ENCODE measurements around the gene CTSW. TPM values are rescaled to one million over a fixed set of nuclear protein-coding genes. Genes with fewer than 3 reads are reported as not detected.

CTSW gene
- total and polyA plus RNA-seq, 2 of the 4 experiments (the other 2 are of a cell fraction): 0.07 to 0.18 TPM

DNA sequence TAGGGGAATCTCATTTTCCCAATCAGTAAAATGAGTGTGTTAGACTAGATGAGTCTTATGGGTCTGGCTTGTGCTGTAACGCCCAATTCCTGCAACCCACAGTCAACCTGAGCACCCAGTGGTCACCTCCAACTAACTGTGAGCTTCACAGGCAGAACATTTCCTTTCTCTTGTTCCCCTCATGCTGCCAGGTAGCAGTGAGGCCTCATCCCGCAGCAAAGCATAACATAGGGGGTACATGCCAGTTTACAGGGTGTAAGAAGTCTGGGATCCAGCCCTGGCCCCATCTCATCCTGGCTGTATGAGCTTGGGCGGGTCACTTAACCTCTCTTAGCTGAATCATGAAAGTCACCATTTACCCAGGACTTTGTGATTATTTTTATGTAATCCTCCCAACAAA, 10.7 kb upstream of the CTSW start:
- WGBS, 2 experiments (ENCODE audit: extremely low coverage in 2 of 2, insufficient read length in 1 of 2): no CpG with 5 or more reads among the region's 3 CpGs
- Histone ChIP-seq H3K23ac (ENCODE audit: low read depth, low read length) (no peak overlapping the region), H2AFZ (replicated peaks; ENCODE audit: low read length, poor library complexity) (no peak overlapping the region), H3K9me1 (ENCODE audit: insufficient read depth, low read length) (0 out of 2 replicates have a peak, but pooled peaks cover 5% of the 10 kb centered on the region), H2AK5ac (ENCODE audit: low read depth, low read length) (no peak overlapping the region), H3K4ac (ENCODE audit: low read depth, low read length) (no peak overlapping the region; the same call in 1 of the 2 replicates), H3K9ac (ENCODE audit: low read depth, low read length) (no peak overlapping the region), H2BK5ac (ENCODE audit: low read depth, low read length, poor library complexity, severe bottlenecking) (no peak overlapping the region), H2AK9ac (replicated peaks; ENCODE audit: low read depth, low read length, poor library complexity) (no peak overlapping the region), H3K4me3 (ENCODE audit: insufficient read depth, low read depth, low read length) (no peak overlapping the region), H2BK20ac (ENCODE audit: low read depth, low read length) (no peak overlapping the region), H3K4me1 (ENCODE audit: control insufficient read depth, insufficient read depth, low read length) (peaks cover 14% of the 10 kb centered on the region), H3K56ac (ENCODE audit: extremely low read depth, insufficient read depth, low read length) (no peak overlapping the region), H3K9me3 (ENCODE audit: control insufficient read depth, insufficient read depth, low read length) (no peaks in the 10 kb centered on the region), H3K27ac (ENCODE audit: insufficient read depth, low read length) (no peak overlapping the region), H3K27me3 (ENCODE audit: control insufficient read depth, insufficient read depth, low read length) (no peaks in the 10 kb centered on the region), H3K18ac (ENCODE audit: low read depth, low read length) (no peak overlapping the region), H4K91ac (ENCODE audit: insufficient read depth, low read depth, low read length) (no peak overlapping the region), H3K36me3 (ENCODE audit: control insufficient read depth, insufficient read depth, low read length) (peaks cover 70% of the 10 kb centered on the region), H4K20me1 (ENCODE audit: insufficient read depth, low read length) (peaks cover 51% of the 10 kb centered on the region), H2BK15ac (ENCODE audit: low read depth, low read length) (no peak overlapping the region), H3K14ac (replicated peaks; ENCODE audit: low read depth, low read length) (no peak overlapping the region), H4K8ac (ENCODE audit: low read depth in 2 of 2, low read length in 2 of 2) (peak overlapping the region in 1 of 2 experiments; percentile 39; a peak in 1 of 4 replicates), H2BK120ac (ENCODE audit: low read depth, low read length) (no peak overlapping the region), H3K4me2 (ENCODE audit: low read depth, low read length) (no peak overlapping the region), H4K5ac (ENCODE audit: low read depth, low read length) (no peak overlapping the region), H3K79me1 (ENCODE audit: low read depth in 1 of 2, low read length in 2 of 2) (peaks cover 18 to 77% of the 10 kb centered on the region in 2 experiments)
- in situ Hi-C loops (cut with MboI; ENCODE audit: low sequenced_read_pairs): no loop called here
- intact Hi-C loops (cut with micrococcal nuclease): no loop called here
- dilution Hi-C loops (cut with HindIII; ENCODE audit: low sequenced_read_pairs, unreplicated experiment): no loop called here
- ChIA-PET POLR2A (ENCODE audit: unreplicated experiment) (interaction anchor here (0.6 kb wide), 1 partner anchor 10 kb away, joined by 3 read pairs; no protein-coding TSS in a partner anchor), CTCF (interaction anchor here (2.0 kb wide), 1 partner anchor 9 kb away, joined by 7 read pairs; the partner anchor contains the start of gene MUS81)
- ATAC-seq (ENCODE audit: low read depth) (no peak), DNase-seq (no peak)
- no TSS peak for BruUV-seq (replicated peaks)
- TF ChIP-seq RFX5 (IDR thresholded peaks at IDR 0.05; ENCODE audit: low read depth, low read length) (no peak), MXI1 (IDR thresholded peaks at IDR 0.05; ENCODE audit: borderline replicate concordance, low read depth, low read length) (no peak), MAFK (IDR thresholded peaks at IDR 0.05; ENCODE audit: low read depth, low read length) (no peak), CEBPB (IDR thresholded peaks at IDR 0.05; ENCODE audit: low read depth, low read length) (no peak), BHLHE40 (IDR thresholded peaks at IDR 0.05; ENCODE audit: low read depth, low read length) (no peak), FOS (IDR thresholded peaks at IDR 0.05; ENCODE audit: low read depth, low read length) (no peak), CHD1 (IDR thresholded peaks at IDR 0.05; ENCODE audit: low read depth, low read length) (no peak), SMC3 (IDR thresholded peaks at IDR 0.05; ENCODE audit: low read depth, low read length) (no peak), POLR2A (IDR thresholded peaks at IDR 0.05; ENCODE audit: low read depth, low read length) (no peak), MAZ (IDR thresholded peaks at IDR 0.05; ENCODE audit: borderline replicate concordance, low read depth, low read length) (no peak), RCOR1 (IDR thresholded peaks at IDR 0.05; ENCODE audit: insufficient replicate concordance, low read length) (no peak)
- TF ChIP-seq, protein P1, sequence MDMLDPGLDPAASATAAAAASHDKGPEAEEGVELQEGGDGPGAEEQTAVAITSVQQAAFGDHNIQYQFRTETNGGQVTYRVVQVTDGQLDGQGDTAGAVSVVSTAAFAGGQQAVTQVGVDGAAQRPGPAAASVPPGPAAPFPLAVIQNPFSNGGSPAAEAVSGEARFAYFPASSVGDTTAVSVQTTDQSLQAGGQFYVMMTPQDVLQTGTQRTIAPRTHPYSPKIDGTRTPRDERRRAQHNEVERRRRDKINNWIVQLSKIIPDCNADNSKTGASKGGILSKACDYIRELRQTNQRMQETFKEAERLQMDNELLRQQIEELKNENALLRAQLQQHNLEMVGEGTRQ (IDR thresholded peaks at IDR 0.05; ENCODE audit: low read depth, low read length): no peak
- TF ChIP-seq, protein P2, sequence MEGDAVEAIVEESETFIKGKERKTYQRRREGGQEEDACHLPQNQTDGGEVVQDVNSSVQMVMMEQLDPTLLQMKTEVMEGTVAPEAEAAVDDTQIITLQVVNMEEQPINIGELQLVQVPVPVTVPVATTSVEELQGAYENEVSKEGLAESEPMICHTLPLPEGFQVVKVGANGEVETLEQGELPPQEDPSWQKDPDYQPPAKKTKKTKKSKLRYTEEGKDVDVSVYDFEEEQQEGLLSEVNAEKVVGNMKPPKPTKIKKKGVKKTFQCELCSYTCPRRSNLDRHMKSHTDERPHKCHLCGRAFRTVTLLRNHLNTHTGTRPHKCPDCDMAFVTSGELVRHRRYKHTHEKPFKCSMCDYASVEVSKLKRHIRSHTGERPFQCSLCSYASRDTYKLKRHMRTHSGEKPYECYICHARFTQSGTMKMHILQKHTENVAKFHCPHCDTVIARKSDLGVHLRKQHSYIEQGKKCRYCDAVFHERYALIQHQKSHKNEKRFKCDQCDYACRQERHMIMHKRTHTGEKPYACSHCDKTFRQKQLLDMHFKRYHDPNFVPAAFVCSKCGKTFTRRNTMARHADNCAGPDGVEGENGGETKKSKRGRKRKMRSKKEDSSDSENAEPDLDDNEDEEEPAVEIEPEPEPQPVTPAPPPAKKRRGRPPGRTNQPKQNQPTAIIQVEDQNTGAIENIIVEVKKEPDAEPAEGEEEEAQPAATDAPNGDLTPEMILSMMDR (conservative IDR thresholded peaks at IDR 0.05; ENCODE audit: low read depth, low read length): no peak

Data from IMR-90 (cell line).